ENCODE results near the gene RIN2. TPM values are rescaled to one million over a fixed set of nuclear protein-coding genes. Genes with fewer than 3 reads are reported as not detected.

Gene RIN2
- total RNA-seq, 1 experiment from 2014 or later = 1.5 TPM

- Histone ChIP-seq H3K9me2 (ENCODE audit: insufficient read depth) (no peaks in the 10 kb centered on the region), H3K9ac (ENCODE audit: low read length) (no peak overlapping the region), H3K4me1 (ENCODE audit: control insufficient read depth in 1 of 2, insufficient read depth in 2 of 2, low read length in 2 of 2) (peaks cover 8 to 15% of the 10 kb centered on the region in 2 experiments), H3K79me2 (ENCODE audit: insufficient read depth, low read length) (no peaks in the 10 kb centered on the region), H2AFZ (ENCODE audit: low read depth, low read length, poor library complexity, severe bottlenecking) (no peak overlapping the region), H3K27me3 (ENCODE audit: insufficient read depth, low read length) (no peaks in the 10 kb centered on the region), H3K4me3 (replicated peaks in 1 of 2; ENCODE audit: low read depth in 1 of 2, low read length in 2 of 2) (no peak overlapping the region), H3K27ac (ENCODE audit: low read depth, low read length) (no peak overlapping the region), H3K9me3 (ENCODE audit: control insufficient read depth in 1 of 2, insufficient read depth in 1 of 2, low read depth in 1 of 2, low read length in 2 of 2) (no peaks in the 10 kb centered on the region), H3K4me2 (ENCODE audit: low read length) (no peak overlapping the region), H4K20me1 (ENCODE audit: insufficient read depth) (no peaks in the 10 kb centered on the region), H3K36me3 (ENCODE audit: control insufficient read depth in 1 of 2, insufficient read depth in 2 of 2, low read length in 2 of 2) (no peaks in the 10 kb centered on the region)
- DNase-seq (ENCODE audit: low read depth, low spot score) (no peak), ATAC-seq (no peak)
- intact Hi-C loops (cut with micrococcal nuclease) = loop anchor here (5.0 to 10.0 kb wide), 4 partner anchors 96 to 776 kb away; partner anchors contain the start of gene NAA20
- BruUV-seq (replicated peaks) = no TSS peak
- TF ChIP-seq YY1 (IDR thresholded peaks at IDR 0.05; ENCODE audit: extremely low read depth, insufficient replicate concordance, low read depth, low read length) (no peak), ZNF274 (IDR thresholded peaks at IDR 0.05; ENCODE audit: low read depth, low read length) (no peak), ZBTB33 (IDR thresholded peaks at IDR 0.05; ENCODE audit: extremely low read depth, insufficient replicate concordance, low read length) (no peak), RAD21 (IDR thresholded peaks at IDR 0.05; ENCODE audit: low read depth) (peak; percentile 16; the same call in 1 of the 2 replicates), CBX3 (IDR thresholded peaks at IDR 0.05; ENCODE audit: low read depth) (no peak), CTCF (IDR thresholded peaks at IDR 0.05 in 2 of 3, conservative IDR thresholded peaks at IDR 0.05 in 1 of 3; ENCODE audit: borderline replicate concordance in 1 of 3, insufficient read depth in 1 of 3, low read depth in 2 of 3, low read length in 2 of 3) (peak in 1 of 3 experiments; percentile 4; a peak in 1 of 6 replicates), ZFX (IDR thresholded peaks at IDR 0.05) (no peak), MAX (IDR thresholded peaks at IDR 0.05) (no peak), REST (IDR thresholded peaks at IDR 0.05; ENCODE audit: low read depth) (no peak), SP1 (IDR thresholded peaks at IDR 0.05; ENCODE audit: low read depth) (no peak)
- CTCF ChIA-PET = no interaction called here
- RAD21 ChIA-PET (ENCODE audit: low non-redundant PET in 1 of 2, low total read pairs in 2 of 2, uncharacterized antibody in 2 of 2, unreplicated experiment in 2 of 2) = no interaction called here
- POLR2A ChIA-PET = no interaction called here
These were observed 31.0 kb downstream of the RIN2 start for GRCh38 chr20:19789009-19789408.

All from HCT116 (cell line).